GM19239 (cell line): ENCODE results near the gene ENHO.
A peak's percentile ranks its signal among the peaks of the same experiment; 100 is the strongest.

Experiments
- DNase-seq: peaks from one replicate; pipeline ENCODE4 v3.0.0; 2011; ENCODE audit warnings: low spot score; ENCODE audit not compliant: insufficient read length
- FAIRE-seq: peaks from 2 replicates; lab custom pipeline; 2011; peaks lifted over from hg19 to GRCh38; lab: Jason Lieb, UNC

The ENHO gene

DNA sequence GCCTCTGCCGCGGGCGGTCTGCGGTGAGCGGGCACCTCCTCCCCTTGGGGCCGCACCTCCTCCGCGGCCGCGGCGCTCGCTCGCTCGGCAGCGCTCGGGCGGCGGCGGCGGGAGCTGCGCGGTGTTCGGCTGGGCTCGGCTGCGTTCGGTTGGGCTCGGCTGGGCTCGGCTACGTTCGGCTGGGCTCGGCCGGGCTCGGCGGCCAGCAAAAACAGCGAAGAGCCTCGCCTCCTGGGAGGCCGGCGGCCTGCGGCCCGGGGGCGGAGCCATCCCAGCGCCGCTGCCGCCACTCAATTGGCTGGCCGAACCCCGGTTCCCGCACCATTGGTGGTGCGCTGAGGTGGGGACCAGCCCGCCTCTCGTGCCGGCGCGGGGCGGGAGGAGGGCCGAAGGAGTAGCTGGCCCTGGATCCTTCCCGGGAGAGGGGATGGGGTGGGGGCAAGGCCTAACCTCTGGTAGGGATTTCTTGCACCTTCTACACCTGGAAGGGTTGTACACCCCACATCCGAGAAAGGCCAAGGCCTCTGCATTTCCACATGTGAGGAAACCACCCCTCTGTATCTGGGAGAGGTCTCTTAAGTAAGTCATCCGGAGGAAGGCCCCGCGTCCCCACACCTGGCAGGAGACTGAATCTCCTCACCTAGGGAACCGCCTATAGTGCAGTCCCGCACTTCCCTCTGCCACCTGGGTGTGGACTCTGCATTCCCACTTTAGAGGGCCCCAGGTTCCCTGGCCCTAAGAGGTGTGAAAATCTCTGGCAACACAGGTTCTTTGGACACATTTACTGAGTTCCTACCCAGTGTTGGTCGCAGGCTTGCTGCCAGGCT lies at the start of gene ENHO:
TSS of gene ENHO (minus strand) at position 20 of the 827 bp plus-strand sequence. CDS start 1,295 bp downstream, outside the sequence.
- no peak for FAIRE-seq
- DNase-seq = peak; percentile 82

DNA sequence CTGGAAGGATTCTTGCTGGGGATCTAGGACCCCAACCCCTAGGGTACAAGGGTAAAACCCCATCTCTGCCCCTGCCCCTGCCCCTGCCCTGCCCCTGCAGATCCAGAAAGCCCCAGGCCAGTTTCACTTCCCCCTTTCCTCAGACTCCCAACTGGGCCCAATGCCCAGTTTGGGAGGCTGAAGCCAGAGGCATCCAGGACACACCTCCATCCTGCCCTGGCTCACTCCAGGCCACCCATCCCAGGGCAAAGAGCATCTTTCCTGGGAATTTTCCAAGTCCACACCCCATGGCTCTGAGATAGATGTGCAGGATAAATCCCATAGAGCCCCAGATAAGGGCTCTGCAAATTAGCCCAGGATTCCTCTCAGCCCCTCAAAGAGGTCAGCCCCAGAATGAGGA lies 49.3 kb upstream of the ENHO start:
- DNase-seq (no peak), FAIRE-seq (no peak)

DNA sequence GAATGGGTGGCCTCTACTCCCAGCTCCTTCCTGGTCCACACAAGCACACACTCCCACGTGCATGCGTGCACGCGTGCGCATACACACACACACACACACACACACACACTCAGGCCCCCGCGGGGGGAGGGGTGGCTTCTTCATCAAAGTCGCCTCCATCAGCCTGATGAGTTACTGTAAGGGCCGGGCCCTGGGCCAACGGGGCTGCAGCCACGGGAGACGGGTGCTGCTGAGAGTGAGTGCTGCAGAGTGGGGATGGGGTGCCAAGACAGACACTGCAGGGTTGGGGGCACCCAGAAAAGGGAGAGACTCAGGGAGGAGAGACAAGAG lies 48.7 kb upstream of the ENHO start:
- no peak for FAIRE-seq
- DNase-seq = no peak

DNA sequence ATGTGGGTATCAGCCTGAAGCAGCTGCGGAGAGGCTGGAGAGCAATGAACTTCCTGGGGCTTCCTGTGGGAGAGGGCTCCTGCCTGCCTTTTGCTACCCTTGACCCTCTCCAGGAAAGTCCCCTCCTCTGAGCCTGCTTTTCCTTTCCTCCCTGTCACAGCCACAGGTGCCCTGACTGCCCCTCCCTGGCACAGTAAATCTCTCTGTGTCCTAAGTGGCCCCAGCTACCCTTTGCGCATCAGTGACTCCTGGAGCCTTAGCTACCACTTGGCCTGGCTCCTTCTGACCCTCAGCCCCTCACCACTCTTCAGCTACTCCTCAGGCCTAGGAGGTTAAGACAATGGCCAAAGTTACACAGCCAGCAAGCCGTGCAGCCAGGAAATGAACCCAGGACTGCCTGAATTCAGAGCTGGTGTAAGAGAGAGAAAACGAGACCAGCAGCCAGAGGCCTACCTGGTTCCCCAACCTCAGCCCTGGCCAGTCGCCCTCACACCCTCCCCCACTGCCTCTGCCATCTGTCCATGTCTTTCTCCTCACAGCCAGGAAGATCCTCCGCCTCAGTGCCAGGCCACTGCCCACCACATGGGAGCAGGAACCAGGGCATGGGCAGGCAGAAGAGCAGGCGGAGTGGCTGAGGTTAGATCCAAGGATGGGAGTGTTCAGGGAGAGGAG lies 48.2 kb upstream of the ENHO start:
- FAIRE-seq (no peak), DNase-seq (no peak)

DNA sequence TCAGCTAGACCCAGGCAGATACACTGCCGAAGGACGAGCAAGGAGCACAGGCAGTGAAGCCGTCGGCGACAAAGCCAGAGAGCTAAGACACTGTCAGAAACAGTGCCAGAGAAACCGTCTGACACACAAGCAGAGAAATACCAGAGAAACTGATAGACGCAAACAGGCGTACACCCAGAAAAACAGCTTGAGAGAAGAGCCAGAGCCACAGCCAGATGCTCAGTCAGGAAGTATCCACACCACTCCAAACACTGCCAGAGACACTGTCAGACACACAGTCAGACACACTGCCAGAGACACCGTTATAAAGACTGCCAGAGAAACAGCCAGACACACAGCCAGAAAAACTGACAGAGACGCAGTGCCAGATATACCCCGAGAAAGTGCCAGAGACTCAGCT lies 47.6 kb upstream of the ENHO start:
- FAIRE-seq = no peak

DNA sequence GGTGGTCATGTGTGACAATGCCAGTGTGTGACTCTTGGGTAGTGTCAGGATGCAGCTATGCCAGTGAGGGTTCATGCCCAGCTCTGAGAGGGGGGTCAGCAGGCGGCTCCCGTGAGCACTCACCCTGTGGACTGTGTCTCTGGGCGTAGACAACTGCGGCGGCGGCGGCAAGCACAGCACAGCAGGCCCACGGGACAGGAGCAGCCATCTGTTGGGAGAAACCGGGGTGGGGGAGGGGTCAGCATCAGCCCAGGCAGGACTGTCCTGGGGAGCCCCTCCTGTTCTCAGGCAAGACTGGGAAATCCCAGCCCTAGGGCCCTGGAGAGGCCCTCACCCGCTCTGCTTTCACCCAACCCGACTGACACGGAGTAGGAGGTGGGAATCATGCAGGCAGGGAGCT lies 46.0 kb upstream of the ENHO start:
- FAIRE-seq (no peak), DNase-seq (no peak)

More for the DNA sequence above, 47.6 kb upstream of the ENHO start:
- DNase-seq = no peak

DNA sequence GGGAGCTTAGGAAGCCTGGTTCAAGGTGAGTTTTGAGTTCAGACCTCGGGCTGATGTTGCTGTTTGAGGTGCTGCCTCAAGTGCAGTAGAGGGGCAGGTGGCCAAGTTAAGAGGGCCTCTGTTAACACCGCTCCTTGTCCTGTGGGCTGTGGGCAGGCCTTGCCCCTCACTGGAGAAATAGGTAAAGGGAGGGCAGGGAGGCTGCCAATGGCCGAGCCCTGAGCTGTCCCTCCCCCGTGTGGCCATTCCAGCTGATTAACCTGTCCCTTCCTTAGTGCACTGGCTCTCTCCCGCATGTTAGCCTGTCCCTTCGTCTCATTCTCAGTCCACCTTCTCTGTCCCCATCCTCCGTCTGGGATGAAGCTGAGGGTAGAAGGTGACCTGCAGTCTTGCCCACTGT lies 45.3 kb upstream of the ENHO start:
- DNase-seq = no peak
- FAIRE-seq = no peak

DNA sequence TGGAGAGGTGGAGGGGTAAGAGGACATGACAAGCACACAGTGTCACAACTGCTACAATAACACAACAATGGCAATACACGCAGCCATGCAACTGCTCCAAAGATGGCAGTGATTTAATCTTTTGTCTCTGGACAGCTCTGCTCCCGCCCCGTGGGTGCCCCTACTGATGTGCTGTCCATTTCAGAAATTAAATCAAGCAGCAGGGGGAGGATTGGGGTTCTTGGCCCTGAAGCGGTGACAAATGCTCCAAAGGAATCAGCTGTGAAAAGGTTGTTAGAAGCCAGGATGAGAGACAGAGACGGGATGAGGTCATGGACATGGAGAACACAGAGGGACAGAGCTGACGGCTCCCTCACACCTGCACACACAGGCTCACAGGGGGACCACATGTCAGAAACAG lies 44.2 kb upstream of the ENHO start:
- DNase-seq = no peak

DNA sequence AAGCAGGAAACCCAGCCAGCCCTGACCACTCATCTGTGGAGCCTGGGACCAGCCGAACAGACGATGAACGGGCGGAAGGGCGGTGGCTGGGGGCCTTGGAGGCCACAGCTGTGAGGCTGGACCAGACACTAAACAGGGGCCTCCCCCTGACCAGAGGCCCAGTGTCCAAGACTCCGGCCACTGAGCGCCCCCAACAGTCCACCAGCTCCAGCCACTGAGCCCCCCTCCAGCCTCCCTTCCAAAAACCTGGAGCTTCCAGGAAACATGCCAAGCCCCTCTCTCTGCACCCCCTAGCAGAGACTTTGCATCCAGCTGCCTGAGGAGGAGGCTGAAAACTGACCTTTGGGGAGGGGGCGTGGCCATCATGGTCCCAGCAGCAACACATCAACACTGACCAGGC lies 43.5 kb upstream of the ENHO start:
- FAIRE-seq (no peak), DNase-seq (no peak)

More for the DNA sequence above, 44.2 kb upstream of the ENHO start:
- no peak for FAIRE-seq

DNA sequence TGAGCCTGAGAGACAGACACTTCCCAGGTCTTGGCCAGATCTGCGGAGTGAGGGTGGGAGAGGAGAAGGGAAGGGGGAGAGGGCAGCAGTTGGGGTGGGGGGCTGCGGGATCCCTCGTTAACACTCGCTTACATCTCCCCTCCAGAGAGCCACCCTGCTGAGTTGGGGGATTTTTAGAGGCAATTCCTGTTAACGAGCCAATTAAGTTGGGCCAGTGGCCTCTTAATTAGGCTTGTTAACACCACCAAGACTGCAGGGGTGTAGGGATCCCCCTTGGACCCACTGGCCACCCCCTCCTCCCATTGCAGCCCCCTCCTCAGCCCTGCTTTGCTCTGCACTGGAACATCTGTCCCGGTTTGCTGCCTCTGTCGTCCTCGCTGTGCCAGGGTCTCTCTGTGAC lies 43.1 kb upstream of the ENHO start:
- no peak for FAIRE-seq
- DNase-seq = no peak

DNA sequence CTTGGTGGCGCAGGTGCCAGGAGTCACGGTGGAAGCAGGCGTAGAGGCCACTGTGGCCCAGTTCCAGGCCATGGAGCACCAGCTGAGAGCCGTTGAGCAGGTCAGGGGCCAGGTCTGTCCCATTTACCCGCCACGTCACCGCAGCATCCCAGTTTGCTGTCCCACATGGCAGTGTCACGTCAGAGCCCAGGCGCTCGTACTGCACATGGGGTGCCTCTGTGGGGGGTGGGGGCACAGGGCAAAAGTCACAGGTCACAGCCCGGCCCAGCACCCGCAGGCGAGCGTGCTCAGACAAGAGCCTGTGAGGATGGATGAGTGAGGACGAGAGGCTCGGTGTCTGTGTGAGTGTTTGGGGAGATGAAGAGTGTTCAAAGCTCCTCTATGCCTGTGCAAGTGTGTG lies 41.8 kb upstream of the ENHO start:
- FAIRE-seq = no peak
- DNase-seq = no peak

DNA sequence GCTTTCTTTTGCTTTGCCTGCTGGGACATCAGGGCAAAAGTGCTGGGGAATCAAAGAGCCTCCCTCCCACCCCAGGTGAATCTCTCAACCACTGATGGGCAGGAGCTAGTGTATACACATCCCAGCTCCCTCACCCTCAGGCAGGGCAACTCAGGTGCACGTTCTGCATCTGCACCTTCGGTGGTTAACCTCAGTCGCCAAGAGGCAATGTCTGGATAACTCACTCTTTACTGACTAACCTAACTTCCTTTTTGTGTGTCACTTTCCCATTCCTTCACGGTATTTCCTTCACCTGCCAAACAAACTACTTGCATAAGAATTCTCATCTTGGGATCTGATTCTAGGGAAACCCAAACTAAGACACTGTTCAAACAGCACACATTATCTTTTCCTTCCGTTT lies 40.5 kb upstream of the ENHO start:
- DNase-seq = no peak
- peak; percentile 18 for FAIRE-seq

DNA sequence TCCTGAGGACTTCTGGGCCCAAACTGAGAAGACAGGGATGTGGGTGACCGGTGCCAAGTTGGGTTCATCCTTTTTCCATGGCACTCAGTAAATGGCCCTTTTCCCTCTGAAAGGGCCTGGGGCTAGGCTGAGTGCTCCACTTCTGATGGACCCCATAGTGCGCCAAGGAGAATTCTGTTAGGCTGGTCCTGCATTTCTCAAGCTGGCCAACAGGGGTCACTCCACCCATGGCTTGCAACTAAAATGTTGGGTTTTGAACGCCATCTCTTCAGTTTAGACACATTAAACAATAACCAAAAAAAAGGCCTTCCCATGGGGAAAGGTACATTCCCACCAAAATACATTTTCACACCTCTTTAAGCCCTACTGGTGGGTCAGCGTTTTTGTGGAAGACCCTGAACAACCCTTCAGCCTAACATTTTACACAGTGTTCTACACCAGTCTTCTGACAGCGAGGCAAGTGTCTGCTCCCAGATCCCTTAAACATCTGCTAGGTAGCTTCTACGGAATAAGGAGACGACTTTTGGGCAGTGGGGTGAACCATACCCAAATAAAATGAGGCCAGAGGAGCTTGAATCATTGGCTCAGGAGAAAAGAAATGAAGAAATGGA lies 39.5 kb upstream of the ENHO start:
- no peak for DNase-seq
- no peak for FAIRE-seq

DNA sequence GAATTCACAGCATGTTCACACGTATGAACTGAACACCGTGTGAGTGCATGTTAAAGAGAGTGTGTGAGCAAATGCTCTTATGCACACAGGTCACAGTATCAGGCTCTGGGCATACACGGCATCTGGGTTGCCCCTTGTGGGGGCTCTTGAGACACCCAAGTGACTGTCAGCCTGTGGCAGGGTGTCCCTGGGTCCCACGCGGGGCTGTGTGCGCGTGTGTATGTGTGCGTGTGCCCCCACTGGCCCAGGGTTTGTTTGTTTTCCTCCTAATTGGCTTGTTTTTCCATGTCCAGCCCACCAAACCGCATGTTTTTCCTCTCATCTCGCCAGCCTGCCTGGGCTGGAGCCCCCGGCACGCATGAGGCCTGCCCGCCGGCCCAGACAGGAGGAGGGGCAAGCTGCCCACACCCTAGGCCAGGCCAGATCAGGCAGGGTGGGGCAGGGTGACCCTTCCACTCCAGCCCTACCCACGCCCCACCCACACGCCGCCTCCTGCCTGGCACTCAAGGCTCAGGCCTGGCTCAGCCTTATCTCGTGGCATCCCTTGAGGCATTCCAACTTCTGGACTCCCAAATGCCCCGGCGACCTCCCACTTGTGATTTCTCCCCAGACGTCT lies 37.9 kb upstream of the ENHO start:
- no peak for DNase-seq
- no peak for FAIRE-seq

DNA sequence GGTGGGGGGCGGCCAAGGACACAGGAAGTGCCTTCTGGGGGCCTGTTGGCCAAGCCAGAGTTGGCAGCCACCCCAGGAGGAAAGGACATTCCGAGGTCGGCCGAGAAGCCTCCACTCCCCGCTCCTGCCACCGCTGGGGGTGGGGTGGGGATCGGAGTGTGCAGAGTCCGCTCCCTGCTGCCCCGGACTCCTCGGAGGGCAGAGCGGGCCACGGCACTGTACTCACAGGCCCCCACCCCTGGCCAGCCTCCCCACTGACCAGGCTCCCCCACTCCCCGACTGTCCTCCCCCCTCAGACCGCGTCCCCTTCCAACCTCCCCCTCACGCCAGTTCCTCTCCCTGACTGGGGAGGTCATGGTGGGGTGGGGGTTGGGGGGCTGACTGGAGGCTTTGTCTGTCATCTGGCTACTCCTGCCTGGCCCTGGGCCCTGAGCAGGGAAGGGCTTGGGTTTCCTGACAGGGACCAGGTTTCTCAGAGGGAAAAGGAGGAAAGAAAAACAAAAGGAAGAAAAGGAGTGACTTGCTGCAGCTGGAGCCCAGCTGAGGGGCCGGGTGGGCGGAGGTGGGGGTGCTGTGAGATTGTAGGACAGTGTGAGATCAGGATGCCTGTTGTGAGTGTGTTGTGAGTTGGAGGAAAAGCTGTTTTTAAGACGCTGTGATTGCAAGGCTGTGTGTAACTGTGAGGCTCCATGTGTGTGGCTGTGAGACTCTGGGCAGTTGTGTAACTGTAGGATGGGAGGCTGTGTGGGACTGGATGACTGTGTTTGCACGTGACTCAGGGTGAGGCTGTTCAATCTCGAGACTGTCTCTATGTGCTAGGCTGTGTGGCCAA lies 37.0 kb upstream of the ENHO start:
- FAIRE-seq (no peak), DNase-seq (no peak)

DNA sequence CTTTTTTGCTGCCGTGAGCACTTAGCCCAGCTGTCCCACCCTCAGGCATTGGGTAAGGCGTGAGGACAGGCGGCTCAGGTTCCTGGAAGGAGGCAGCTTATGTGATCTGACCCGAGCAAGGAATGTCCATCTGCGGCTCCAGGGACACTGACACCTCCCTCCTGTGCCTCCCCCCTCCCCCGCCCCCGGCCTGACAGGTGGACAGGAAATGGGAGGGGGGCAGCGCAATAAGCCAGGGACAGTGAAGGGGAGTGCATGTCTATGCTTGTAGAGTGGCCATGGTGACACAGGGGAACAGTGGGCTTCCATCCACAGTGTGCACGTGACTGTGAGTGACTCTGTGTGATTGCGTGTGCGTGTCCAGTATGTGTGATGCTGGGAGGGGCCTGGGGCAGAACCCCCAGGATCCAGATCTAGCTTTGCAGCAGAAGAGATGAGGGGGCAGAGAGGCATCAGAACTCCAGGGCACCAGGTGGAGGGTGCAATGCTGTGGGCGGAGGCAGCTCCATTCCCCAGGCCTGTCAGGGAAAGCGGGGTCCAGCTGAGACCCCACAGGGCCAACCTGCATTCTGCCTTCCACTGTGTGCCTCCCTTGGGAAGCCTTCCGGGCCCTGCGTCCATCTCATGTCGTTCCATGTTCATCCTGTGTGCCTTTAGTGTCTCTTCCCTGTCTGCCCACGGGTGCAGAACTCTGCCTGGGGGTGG lies 36.3 kb upstream of the ENHO start:
- FAIRE-seq (no peak), DNase-seq (no peak)

DNA sequence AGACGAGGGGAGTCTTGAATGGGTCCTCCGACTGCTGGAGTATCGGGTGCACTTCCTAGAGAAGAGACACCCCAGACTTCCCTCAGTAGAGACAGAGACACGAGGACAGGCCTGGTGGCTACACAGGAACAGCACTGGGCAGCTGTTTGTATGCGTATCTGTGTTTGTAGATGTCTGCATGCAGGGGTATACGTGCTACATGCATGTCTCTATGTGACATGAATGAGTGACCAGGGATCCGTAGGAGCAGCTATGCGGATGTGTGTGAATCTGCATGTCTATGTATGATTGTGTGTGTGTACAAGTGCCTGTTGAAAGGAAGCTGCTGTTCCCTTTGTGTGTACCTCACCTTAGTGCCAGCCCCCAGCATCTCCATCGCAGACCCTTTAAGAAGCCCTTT lies 35.6 kb upstream of the ENHO start:
- no peak for FAIRE-seq

DNA sequence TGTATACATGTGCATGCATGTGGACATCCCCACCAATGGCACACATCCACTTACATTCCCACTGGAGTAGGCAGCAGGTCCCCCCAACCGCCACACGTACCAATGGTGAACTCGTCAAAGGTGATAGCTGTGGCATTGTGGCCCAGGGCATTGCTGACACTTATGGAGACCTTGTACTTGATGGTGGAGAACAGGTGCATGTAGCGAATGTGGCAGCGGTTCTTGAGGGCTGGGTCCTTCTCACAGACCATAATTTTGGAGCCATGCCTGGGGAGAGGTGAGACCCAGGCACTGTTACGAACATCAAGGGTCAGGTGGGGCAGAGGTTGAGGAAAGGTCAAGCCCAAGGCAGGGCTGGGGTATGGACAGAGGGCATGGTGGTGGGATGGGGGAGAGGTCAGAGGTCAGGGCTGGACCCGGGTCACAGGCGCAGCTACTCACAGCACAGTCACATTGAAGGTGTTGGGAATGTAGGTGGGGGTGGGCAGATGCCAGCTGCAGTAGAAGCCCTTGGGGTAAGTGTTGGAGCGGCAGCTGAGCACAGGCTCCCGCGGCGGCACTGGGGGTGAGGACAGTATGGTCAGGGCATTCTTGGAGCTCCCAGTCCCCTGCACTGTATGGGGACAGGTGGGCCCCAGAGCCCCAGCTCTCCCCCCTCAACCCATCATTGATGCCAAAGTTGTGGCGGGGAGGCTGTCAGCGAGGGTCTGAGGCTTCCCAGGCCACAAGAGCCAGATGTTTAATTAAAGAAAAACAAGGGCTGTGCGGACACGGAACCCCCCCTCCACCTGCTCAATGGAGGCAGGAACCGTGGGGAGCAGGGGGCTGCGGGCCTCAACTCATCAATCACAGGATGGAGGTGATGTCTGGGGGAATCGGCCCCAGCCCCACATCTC lies 34.9 kb upstream of the ENHO start:
- DNase-seq (no peak), FAIRE-seq (no peak)

More for the DNA sequence above, 35.6 kb upstream of the ENHO start:
- no peak for DNase-seq

DNA sequence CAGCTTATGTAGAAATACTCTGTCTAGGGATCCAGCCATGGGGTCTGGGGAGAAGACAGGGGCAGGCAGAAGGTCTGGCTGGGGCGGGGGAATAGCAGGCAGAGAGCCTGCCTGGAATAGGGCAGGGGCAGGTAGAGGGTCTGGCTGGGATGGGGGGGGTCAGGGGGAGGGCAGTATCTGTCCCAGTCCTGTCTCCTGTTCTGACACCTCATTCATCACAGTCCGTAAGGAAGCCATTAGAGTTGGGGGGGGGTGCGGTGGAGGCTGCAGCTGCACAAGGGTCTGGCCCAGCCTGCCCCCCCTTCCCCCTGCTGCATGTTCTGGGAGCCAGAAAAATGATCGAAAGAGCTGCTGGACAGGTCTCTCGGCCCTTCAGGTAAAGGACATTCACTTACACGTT lies 34.2 kb upstream of the ENHO start:
- FAIRE-seq = no peak

More for the DNA sequence above, 34.2 kb upstream of the ENHO start:
- DNase-seq = no peak
